ENCODE data around the gene TIMM44.

- TF ChIP-seq CTCF (IDR thresholded peaks at IDR 0.05) = no peak
- TF ChIP-seq RAD21 (IDR thresholded peaks at IDR 0.05; ENCODE audit: low read length) = no peak
- no peak for TF ChIP-seq POLR2AphosphoS5 (IDR thresholded peaks at IDR 0.05; ENCODE audit: low read depth, low read length)
- no peak for TF ChIP-seq TEAD4 (IDR thresholded peaks at IDR 0.05; ENCODE audit: borderline replicate concordance, insufficient read depth)
- no peak for TF ChIP-seq JUND (IDR thresholded peaks at IDR 0.05)
- no peak for TF ChIP-seq USF2 (IDR thresholded peaks at IDR 0.05; ENCODE audit: borderline replicate concordance, low read depth, low read length)
- no peak for TF ChIP-seq GATA2 (CRISPR knock-in tag; IDR thresholded peaks at IDR 0.05)
- TF ChIP-seq SIN3A (IDR thresholded peaks at IDR 0.05; ENCODE audit: borderline replicate concordance, low read depth, low read length) = no peak
Measured at GRCh38 chr19:7922836-7923195, 20.6 kb downstream of the TIMM44 start.

Measured in SK-N-SH (cell line).